H1 (cell line): ENCODE data around the gene RERGL. TPM values are rescaled to one million over a fixed set of nuclear protein-coding genes. Genes with fewer than 3 reads are reported as not detected.

ENCODE experiments used
- CTCF ChIA-PET: fragments of 300-600 bp; sonication (Branson Sonifier 250); formaldehyde crosslinking; loops from one replicate; lab custom pipeline; 2021; ENCODE audit not compliant: partially characterized antibody; lab: Charles Lee
- POLR2A ChIA-PET: fragments of 300-600 bp; sonication (Branson Sonifier 250); formaldehyde crosslinking; loops from one replicate; lab custom pipeline; 2021; ENCODE audit warnings: inconsistent platforms; ENCODE audit not compliant: partially characterized antibody; lab: Charles Lee
- DNase-seq, 2 experiments: peaks; one replicate each; pipeline versions ENCODE4 v3.0.0 to v3.0.0-alpha.2; 2010 to 2022; ENCODE audit warnings: low spot score in 2 of 2, low read depth in 1 of 2, mixed read lengths in 1 of 2
- FAIRE-seq: peaks from 2 replicates; lab custom pipeline; 2011; peaks lifted over from hg19 to GRCh38; lab: Jason Lieb, UNC
- H2AFZ ChIP-seq: 2 replicates; pipeline ENCODE4 v1.8.1; 2012; ENCODE audit warnings: low read length, inconsistent platforms
- H2AK5ac ChIP-seq: 2 replicates; pipeline ENCODE4 v1.6.1; 2013; ENCODE audit warnings: low read depth, low read length
- H2BK120ac ChIP-seq: replicated peaks from 2 replicates; pipeline ENCODE3; 2013; ENCODE audit warnings: low read depth, low read length, inconsistent platforms
- H2BK12ac ChIP-seq: 2 replicates; pipeline ENCODE4 v1.6.1; 2013; ENCODE audit warnings: low read depth, low read length
- H2BK15ac ChIP-seq: 2 replicates; pipeline ENCODE4 v1.6.1; 2013; ENCODE audit warnings: low read length
- H2BK20ac ChIP-seq: 2 replicates; pipeline ENCODE4 v1.6.1; 2013; ENCODE audit warnings: low read length
- H2BK5ac ChIP-seq: 2 replicates; pipeline ENCODE4 v1.6.1; 2013; ENCODE audit warnings: low read depth, low read length
- H3K14ac ChIP-seq: 2 replicates; pipeline ENCODE4 v1.6.1; 2013; ENCODE audit warnings: inconsistent platforms; ENCODE audit not compliant: insufficient read length
- H3K18ac ChIP-seq: 2 replicates; pipeline ENCODE4 v1.6.1; 2013; ENCODE audit warnings: low read length; ENCODE audit errors: extremely low read depth
- H3K23ac ChIP-seq: 2 replicates; pipeline ENCODE4 v1.6.1; 2013; ENCODE audit warnings: inconsistent platforms; ENCODE audit not compliant: insufficient read length
- H3K23me2 ChIP-seq: 2 replicates; pipeline ENCODE4 v1.6.1; 2013; ENCODE audit warnings: low read depth, low read length
- H3K27ac ChIP-seq: 2 replicates; pipeline ENCODE4 v1.6.1; 2011; ENCODE audit warnings: low read depth, low read length, inconsistent platforms
- H3K27me3 ChIP-seq, 4 experiments: replicated peaks in 1 of 4; 1 replicate in 1 of 4; 2 replicates in 3 of 4; pipeline versions ENCODE4 v1.6.1 to v1.8.1; 2011 to 2013; ENCODE audit warnings: low read length in 3 of 4, mild to moderate bottlenecking in 3 of 4, inconsistent platforms in 2 of 4, mixed read lengths in 2 of 4, moderate library complexity in 1 of 4; ENCODE audit not compliant: control insufficient read depth in 3 of 4, insufficient read depth in 3 of 4; ENCODE audit errors: extremely low read depth in 1 of 4
- H3K36me3 ChIP-seq, 4 experiments: 2 replicates each; pipeline versions ENCODE4 v1.6.1 to v1.8.1; 2011 to 2013; ENCODE audit warnings: mild to moderate bottlenecking in 4 of 4, low read length in 3 of 4, moderate library complexity in 2 of 4, control low read depth in 1 of 4, inconsistent platforms in 1 of 4; ENCODE audit not compliant: insufficient read depth in 4 of 4, control insufficient read depth in 2 of 4
- H3K4ac ChIP-seq: replicated peaks from 2 replicates; pipeline ENCODE3; 2013; ENCODE audit warnings: low read length, low read depth, mixed read lengths, inconsistent platforms; ENCODE audit not compliant: insufficient read length
- H3K4me1 ChIP-seq, 4 experiments: replicated peaks in 1 of 4; 1 replicate in 1 of 4; 2 replicates in 3 of 4; pipeline versions ENCODE4 v1.6.1 to v1.8.1; 2011 to 2013; ENCODE audit warnings: low read length in 3 of 4, inconsistent platforms in 2 of 4, mixed read lengths in 1 of 4; ENCODE audit not compliant: insufficient read depth in 4 of 4, control insufficient read depth in 3 of 4
- H3K4me2 ChIP-seq, 2 experiments: 2 replicates each; pipeline versions ENCODE4 v1.6.1 to v1.8.1; 2011 to 2013; ENCODE audit warnings: low read depth in 2 of 2, low read length in 2 of 2, control low read depth in 1 of 2, inconsistent platforms in 1 of 2, mild to moderate bottlenecking in 1 of 2; ENCODE audit not compliant: insufficient read depth in 1 of 2
- H3K4me3 ChIP-seq, 4 experiments: fragments of 200-600, 300-600 bp in 1 of 4; sonication (generic), shearing (Covaris generic), sonication (Bioruptor Twin) in 1 of 4; 2 replicates each; pipeline versions ENCODE4 v1.5.1 to v1.8.1; 2011 to 2016; ENCODE audit warnings: low read length in 4 of 4, low read depth in 3 of 4, control low read depth in 2 of 4, inconsistent platforms in 2 of 4, mild to moderate bottlenecking in 2 of 4, mixed read lengths in 1 of 4, moderate library complexity in 1 of 4; ENCODE audit not compliant: insufficient read depth in 2 of 4; ENCODE audit errors: extremely low read depth in 1 of 4
- H3K56ac ChIP-seq: replicated peaks from 2 replicates; pipeline ENCODE3; 2013; ENCODE audit warnings: low read depth, mild to moderate bottlenecking, mixed read lengths, low read length, inconsistent platforms; ENCODE audit not compliant: insufficient read length
- H3K79me1 ChIP-seq: 2 replicates; pipeline ENCODE4 v1.6.1; 2013; ENCODE audit warnings: low read depth, low read length, control low read depth
- H3K79me2 ChIP-seq, 2 experiments: 2 replicates each; pipeline versions ENCODE4 v1.6.1 to v1.8.1; 2012 to 2013; ENCODE audit warnings: low read length in 2 of 2, mild to moderate bottlenecking in 2 of 2, inconsistent platforms in 1 of 2; ENCODE audit not compliant: insufficient read depth in 2 of 2, control insufficient read depth in 1 of 2
- H3K9ac ChIP-seq, 4 experiments: replicated peaks in 1 of 4; 1 replicate in 1 of 4; 2 replicates in 3 of 4; pipeline versions ENCODE4 v1.6.1 to v1.8.1; 2011 to 2013; ENCODE audit warnings: low read depth in 3 of 4, low read length in 3 of 4, control low read depth in 2 of 4, mild to moderate bottlenecking in 2 of 4, moderate library complexity in 2 of 4, inconsistent platforms in 1 of 4; ENCODE audit errors: extremely low read depth in 1 of 4
- H3K9me3 ChIP-seq, 2 experiments: 2 replicates each; pipeline versions ENCODE4 v1.6.1 to v1.8.1; 2012 to 2013; ENCODE audit warnings: mild to moderate bottlenecking in 2 of 2, moderate library complexity in 2 of 2, control low read depth in 1 of 2, inconsistent platforms in 1 of 2, low read depth in 1 of 2, low read length in 1 of 2, mixed read lengths in 1 of 2; ENCODE audit not compliant: insufficient read depth in 2 of 2
- H4K20me1 ChIP-seq, 2 experiments: replicated peaks in 1 of 2; 2 replicates each; pipeline versions ENCODE3 to v1.8.1; 2011 to 2013; ENCODE audit warnings: inconsistent platforms in 2 of 2, low read length in 2 of 2, mild to moderate bottlenecking in 1 of 2; ENCODE audit not compliant: insufficient read depth in 2 of 2, control insufficient read depth in 1 of 2
- H4K5ac ChIP-seq: 2 replicates; pipeline ENCODE4 v1.6.1; 2013; ENCODE audit warnings: low read length, low read depth, mixed read lengths, inconsistent platforms; ENCODE audit not compliant: insufficient read length
- H4K8ac ChIP-seq: 2 replicates; pipeline ENCODE4 v1.8.0; 2013; ENCODE audit warnings: mild to moderate bottlenecking, moderate library complexity, low read length, inconsistent platforms; ENCODE audit not compliant: insufficient read depth; ENCODE audit errors: extremely low read depth
- H4K91ac ChIP-seq: replicated peaks from 2 replicates; pipeline ENCODE3; 2013; ENCODE audit warnings: low read length, mixed read lengths, inconsistent platforms; ENCODE audit not compliant: insufficient read length
- BCL11A ChIP-seq, 2 experiments: IDR thresholded peaks; one replicate each; pipeline ENCODE4 v1.6.1; 2011; ENCODE audit warnings: low read depth in 2 of 2, low read length in 2 of 2, mild to moderate bottlenecking in 2 of 2
- CHD2 ChIP-seq: IDR thresholded peaks from 2 replicates; pipeline ENCODE4 v1.6.1; 2012; ENCODE audit warnings: low read length, improper control_type of control experiment
- CREB1 ChIP-seq: IDR thresholded peaks from 2 replicates; pipeline ENCODE4 v1.6.1; 2012; ENCODE audit warnings: inconsistent platforms
- EGR1 ChIP-seq: IDR thresholded peaks from 2 replicates; pipeline ENCODE4 v1.6.1; 2011; ENCODE audit warnings: low read depth, low read length, borderline replicate concordance
- EZH2 ChIP-seq: fragments of 200-600 bp; sonication (generic); IDR thresholded peaks from 2 replicates; pipeline ENCODE4 v1.7.1; 2012; ENCODE audit warnings: low read depth, mild to moderate bottlenecking, moderate library complexity, low read length, inconsistent platforms; ENCODE audit not compliant: severe bottlenecking
- HDAC6 ChIP-seq: IDR thresholded peaks from one replicate; pipeline ENCODE4 v1.7.1; 2012; ENCODE audit warnings: low read depth, mild to moderate bottlenecking, inconsistent platforms, low read length, moderate library complexity
- MAFK ChIP-seq: IDR thresholded peaks from 2 replicates; pipeline ENCODE4 v1.6.1; 2012; ENCODE audit warnings: low read depth, mild to moderate bottlenecking, improper control_type of control experiment, low read length
- NRF1 ChIP-seq: IDR thresholded peaks from 2 replicates; pipeline ENCODE4 v1.6.1; 2011; ENCODE audit warnings: mild to moderate bottlenecking, low read depth, low read length, improper control_type of control experiment
- RAD21 ChIP-seq, 2 experiments: IDR thresholded peaks in 1 of 2; conservative IDR thresholded peaks in 1 of 2; 2 replicates each; pipeline ENCODE4 v1.6.1; 2011; ENCODE audit warnings: low read depth in 2 of 2, low read length in 2 of 2, improper control_type of control experiment in 1 of 2, inconsistent platforms in 1 of 2, mild to moderate bottlenecking in 1 of 2, moderate library complexity in 1 of 2
- SP1 ChIP-seq: IDR thresholded peaks from 2 replicates; pipeline ENCODE4 v1.6.1; 2011; ENCODE audit warnings: low read depth, low read length
- TAF1 ChIP-seq: IDR thresholded peaks from 2 replicates; pipeline ENCODE4 v1.6.1; 2011; ENCODE audit warnings: mild to moderate bottlenecking, low read depth, low read length
- TBP ChIP-seq: IDR thresholded peaks from 2 replicates; pipeline ENCODE4 v1.6.1; 2011; ENCODE audit warnings: low read depth, low read length, improper control_type of control experiment
- ZNF274 ChIP-seq: IDR thresholded peaks from 2 replicates; pipeline ENCODE4 v1.7.0; 2012; ENCODE audit warnings: low read length, borderline replicate concordance; ENCODE audit errors: extremely low read depth
- WGBS, 2 experiments: shearing (Covaris generic) in 1 of 2; methylation state at CpG; one replicate each; pipeline versions ENCODE4 v1.1.6 to v1.1.7; 2013 to 2015; ENCODE audit warnings: low lambda C conversion rate in 2 of 2, mixed read lengths in 2 of 2, inconsistent platforms in 1 of 2, low coverage in 1 of 2, missing lambda C conversion rate in 1 of 2; ENCODE audit not compliant: insufficient replicate concordance in 2 of 2, insufficient coverage in 1 of 2, insufficient read length in 1 of 2; ENCODE audit errors: extremely low coverage in 1 of 2, missing lambda C conversion rate in 1 of 2; 5-methylcytosine and 5-hydroxymethylcytosine counted together
- polyA plus RNA-seq, 7 experiments: library from polyadenylated mRNA; depleted of rRNA in 3 of 7; stranded (reverse) in 5 of 7; unstranded in 2 of 7; fragments of >200 nt in 5 of 7; fragments of 200-250 nt in 2 of 7; gene quantifications; 1 replicate in 5 of 7; 2 replicates in 1 of 7; 4 replicates in 1 of 7; pipeline versions ENCODE4 v1.2.1 to v1.2.3, GENCODE V29; 2011 to 2013; ENCODE audit warnings: missing spikeins in 2 of 7, mixed read lengths in 2 of 7
- total RNA-seq: library from RNA; stranded (reverse); fragmentation: NEBNext Ultra II Directional; extraction: Animal tissue kit (Norgen Biotek cat#: 25700); gene quantifications from 2 replicates; pipeline ENCODE4 v1.2.1, GENCODE V29; 2021
- TF ChIP-seq, protein P1 (sequence below): IDR thresholded peaks from 2 replicates; pipeline ENCODE4 v1.6.1; 2011; ENCODE audit warnings: low read length, improper control_type of control experiment

RERGL gene
- total and polyA plus RNA-seq, 2 of the 8 experiments (the other 6 are each of a cell fraction or from before 2014, with no cell fraction given) = not detected

- Histone ChIP-seq H3K4ac (no peak overlapping the region), H2AK5ac (no peak overlapping the region), H3K4me3 (no peak overlapping the region), H2BK12ac (no peak overlapping the region), H3K18ac (no peak overlapping the region), H3K23me2 (no peaks in the 10 kb centered on the region), H3K9ac (no peak overlapping the region), H2BK5ac (no peak overlapping the region), H4K20me1 (no peaks in the 10 kb centered on the region), H4K91ac (no peak overlapping the region), H2AFZ (no peak overlapping the region), H3K56ac (no peak overlapping the region), H3K27me3 (no peaks in the 10 kb centered on the region), H3K4me1 (0 out of 7 replicates have a peak, but pooled peaks cover 0 to 2% (median 0%) of the 10 kb centered on the region in 4 experiments), H2BK15ac (no peak overlapping the region), H3K79me1 (no peaks in the 10 kb centered on the region), H3K36me3 (no peaks in the 10 kb centered on the region), H4K5ac (no peak overlapping the region), H3K23ac (no peak overlapping the region), H3K4me2 (no peak overlapping the region), H3K79me2 (no peaks in the 10 kb centered on the region), H2BK20ac (no peak overlapping the region), H2BK120ac (no peak overlapping the region), H4K8ac (no peak overlapping the region), H3K9me3 (no peaks in the 10 kb centered on the region), H3K27ac (no peak overlapping the region), H3K14ac (no peak overlapping the region)
- 86% methylated on average over 3 of the region's 3 CpGs; no CpG with 5 or more reads in 1 of the 2 experiments for WGBS, 2 experiments
- ChIA-PET POLR2A (no interaction called here), CTCF (interaction anchor here (0.6 to 1.1 kb wide), 2 partner anchors 24 to 137 kb away, joined by 3 read pairs; no protein-coding TSS in a partner anchor)
- DNase-seq (no peak), FAIRE-seq (no peak)
- TF ChIP-seq TBP (no peak), HDAC6 (no peak), CREB1 (no peak), BCL11A (IDR thresholded peaks at IDR 0.05; ENCODE audit: low read depth in 2 of 2, low read length in 2 of 2) (no peak), NRF1 (no peak), CHD2 (no peak), ZNF274 (no peak), EGR1 (no peak), SP1 (no peak), EZH2 (no peak), MAFK (no peak), TAF1 (no peak), RAD21 (IDR thresholded peaks at IDR 0.05 in 1 of 2, conservative IDR thresholded peaks at IDR 0.05 in 1 of 2; ENCODE audit: low read depth in 2 of 2, low read length in 2 of 2) (no peak)
- TF ChIP-seq, protein P1, sequence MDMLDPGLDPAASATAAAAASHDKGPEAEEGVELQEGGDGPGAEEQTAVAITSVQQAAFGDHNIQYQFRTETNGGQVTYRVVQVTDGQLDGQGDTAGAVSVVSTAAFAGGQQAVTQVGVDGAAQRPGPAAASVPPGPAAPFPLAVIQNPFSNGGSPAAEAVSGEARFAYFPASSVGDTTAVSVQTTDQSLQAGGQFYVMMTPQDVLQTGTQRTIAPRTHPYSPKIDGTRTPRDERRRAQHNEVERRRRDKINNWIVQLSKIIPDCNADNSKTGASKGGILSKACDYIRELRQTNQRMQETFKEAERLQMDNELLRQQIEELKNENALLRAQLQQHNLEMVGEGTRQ = no peak
Observed at GRCh38 chr12:18135086-18135485, 45.1 kb upstream of the RERGL start.
